ELR (cell line): ENCODE data around the gene SCLT1.

Source experiments
- DNase-seq: peaks from one replicate; pipeline ENCODE4 v3.0.0-alpha.2; 2015; ENCODE audit warnings: low read depth

The SCLT1 gene

DNA sequence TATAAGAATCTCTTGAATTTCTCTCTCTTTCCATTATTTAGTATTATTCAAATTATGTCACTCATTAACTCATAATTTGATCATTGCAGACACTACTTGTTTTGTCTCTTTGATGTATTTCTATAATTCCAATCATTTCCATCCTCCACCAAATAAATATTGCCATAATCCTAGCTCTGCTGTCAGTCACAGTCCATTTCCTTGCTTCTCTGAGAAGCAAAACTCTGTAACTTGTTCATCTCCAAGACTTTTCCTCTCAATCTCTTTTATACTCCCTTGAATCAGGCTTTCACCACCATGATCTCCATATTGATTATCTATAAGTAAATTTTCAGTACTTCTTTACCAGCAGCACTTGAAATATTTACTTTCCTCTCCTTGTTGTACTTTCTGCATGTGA, 135.9 kb downstream of the SCLT1 start:
- DNase-seq: no peak

DNA sequence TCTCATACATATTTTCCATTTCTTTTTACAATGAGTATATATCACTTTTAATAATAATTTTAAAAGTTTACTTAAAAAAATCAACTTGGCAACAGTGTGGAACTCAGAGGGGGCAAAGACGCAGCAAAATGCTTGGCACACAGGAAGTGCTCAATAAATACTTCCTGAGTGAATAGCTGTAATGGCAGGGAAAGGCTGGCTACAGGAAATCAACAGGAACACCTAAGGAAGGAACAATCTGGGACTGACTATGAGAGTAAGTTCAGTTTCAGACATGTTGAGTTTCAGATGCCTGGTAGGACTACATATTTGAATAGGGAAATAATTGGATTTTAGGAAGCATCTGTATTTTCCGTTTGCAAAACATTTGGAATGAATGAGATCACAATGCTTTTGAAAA, 137.6 kb downstream of the SCLT1 start:
- DNase-seq: no peak

DNA sequence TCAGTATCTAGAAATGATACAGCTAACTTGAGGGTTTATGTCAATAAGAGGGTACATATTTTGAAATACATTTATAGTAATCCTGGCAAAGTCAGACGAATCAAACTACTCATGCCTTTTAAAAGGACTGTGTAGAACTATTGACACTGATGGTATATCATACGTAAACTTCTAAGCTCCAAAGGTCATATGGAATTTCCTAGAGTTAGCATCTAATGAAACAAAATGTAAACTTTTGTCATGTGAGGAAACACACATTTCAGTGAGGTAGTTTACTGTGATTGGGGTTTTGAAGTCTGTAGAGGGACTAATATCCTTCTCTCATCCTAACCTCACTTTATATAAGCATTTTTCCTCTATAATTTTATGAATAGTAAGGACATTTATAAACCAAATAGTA, 138.4 kb downstream of the SCLT1 start:
- DNase-seq: no peak

DNA sequence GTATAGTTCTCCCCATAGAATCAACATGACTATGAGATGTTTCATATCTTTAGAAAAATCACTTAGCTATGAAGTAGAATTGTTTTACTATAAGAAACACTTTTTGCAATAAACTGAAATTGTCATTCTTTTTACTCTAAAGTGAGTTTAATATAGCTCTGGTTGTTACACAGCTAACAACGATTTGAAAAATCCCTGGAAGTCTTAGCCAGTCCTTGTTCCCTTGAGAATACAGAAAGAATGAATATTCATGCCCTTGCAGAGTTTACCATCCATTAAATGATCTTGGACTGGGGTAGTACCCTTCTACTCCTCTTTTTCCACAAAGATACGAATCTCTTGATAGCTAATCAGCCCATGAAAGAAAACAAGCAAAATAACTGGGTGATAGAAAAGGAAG, 142.0 kb downstream of the SCLT1 start:
- no peak for DNase-seq

DNA sequence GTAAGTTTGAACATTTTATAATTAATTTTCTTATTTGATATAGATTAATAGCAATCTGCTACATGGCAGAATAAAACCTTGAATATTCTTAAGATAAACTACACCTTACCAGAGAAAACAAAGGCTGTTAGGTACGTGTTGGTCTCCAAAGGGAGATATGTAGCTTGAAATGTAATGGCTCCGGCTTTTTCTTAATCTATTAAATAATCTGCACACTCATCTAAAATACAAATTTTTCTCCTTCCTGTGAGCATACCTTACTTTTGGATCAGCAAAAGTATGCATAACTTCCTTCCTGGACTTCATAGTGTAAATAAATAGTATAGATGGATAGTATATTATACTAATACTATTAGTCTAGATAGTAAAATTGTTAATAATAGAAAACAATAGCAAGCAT, 142.5 kb downstream of the SCLT1 start:
- DNase-seq: no peak

DNA sequence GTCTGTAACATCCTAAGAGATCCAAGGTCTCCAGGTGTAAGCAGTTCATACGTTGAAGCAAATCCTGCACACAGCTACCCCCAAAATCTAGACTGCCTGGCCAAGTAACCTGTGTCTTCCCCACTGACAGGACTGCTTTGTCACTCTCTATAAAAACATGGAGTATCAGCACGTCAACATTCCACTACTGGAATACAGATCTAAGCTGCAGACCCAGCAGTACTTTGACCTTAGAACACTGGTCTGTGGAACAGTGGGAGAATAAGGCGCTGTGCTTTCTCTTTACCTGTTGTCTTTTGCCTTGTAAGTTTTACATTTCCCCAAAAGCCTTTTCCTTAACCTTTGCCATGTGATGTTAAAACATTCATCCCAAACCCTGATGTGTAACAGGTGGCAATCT, 146.4 kb downstream of the SCLT1 start:
- no peak for DNase-seq

DNA sequence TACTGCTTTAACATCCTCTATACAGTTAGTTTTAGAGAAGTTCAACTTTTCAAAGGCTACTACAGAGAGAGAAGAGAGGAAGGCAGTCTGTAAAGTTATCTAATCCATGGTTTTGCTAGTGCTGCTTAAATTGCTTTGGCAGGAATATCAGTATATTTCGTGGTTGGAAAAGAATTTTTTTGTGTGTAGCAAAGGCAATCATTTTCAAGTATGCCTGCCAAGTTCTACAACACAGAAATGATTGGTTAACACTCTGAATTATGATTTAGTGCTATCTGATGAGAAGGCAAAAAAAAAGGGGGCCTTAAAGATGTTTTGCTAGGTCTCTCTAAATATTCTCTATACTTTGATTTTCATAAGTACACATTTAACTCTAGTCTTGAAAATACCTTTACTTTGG, 150.7 kb downstream of the SCLT1 start:
- DNase-seq: no peak

DNA sequence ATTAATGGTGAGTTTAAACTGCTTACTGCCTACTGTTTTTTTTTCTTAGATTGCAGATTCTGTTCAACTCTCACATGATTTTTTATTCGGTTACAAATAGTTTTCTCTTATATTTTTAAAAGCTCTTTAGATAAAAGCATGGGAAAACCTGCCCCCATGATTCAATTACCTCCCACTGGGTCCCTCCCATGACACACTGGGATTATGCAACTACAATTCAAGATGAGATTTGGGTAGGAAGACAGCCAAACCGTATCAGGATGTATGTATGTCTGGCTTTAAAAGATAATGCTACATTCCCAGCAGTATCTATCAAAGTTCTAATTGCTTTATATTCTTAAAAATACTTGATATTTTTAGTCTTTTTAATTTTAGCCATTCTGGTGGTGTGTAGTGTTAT, 152.4 kb downstream of the SCLT1 start:
- no peak for DNase-seq

DNA sequence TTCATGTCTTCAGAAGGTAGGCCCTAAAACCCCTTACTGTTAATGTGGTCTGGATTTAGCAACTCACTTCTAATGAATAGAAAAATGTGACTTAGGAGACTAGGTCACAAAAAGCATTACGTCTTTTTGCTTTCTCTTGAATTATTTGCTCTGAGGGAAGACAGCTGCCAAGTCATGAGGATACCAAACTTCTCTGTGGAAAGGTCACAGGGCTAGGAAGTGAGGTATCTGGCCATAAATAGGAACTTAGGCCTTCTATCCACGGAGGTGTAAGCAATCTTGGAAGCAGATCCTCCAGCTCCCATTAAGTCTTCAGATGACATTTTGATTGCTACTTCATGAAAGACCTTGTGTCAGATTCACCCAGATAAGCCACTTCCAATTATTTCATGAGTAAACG, 163.3 kb downstream of the SCLT1 start:
- DNase-seq: no peak

DNA sequence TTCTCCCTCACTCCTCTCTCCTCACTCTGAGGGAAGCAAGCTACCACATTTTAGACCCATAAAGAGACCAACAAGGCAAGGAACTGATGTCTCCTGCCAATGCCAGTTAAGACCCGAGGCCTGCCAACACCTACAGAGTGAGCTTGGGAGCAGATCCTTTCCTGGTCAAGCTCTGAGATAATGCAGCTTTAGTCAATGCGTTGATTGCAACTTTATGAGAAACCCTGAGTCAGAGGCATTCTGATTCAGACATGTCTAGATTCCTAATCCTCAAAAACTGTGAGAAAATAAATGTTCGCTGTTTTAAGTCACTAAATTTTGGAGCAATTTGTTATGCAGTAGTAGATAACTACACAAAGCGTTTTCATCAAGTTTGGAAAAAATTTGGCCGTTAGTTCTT, 168.4 kb downstream of the SCLT1 start:
- DNase-seq: peak; percentile 25

DNA sequence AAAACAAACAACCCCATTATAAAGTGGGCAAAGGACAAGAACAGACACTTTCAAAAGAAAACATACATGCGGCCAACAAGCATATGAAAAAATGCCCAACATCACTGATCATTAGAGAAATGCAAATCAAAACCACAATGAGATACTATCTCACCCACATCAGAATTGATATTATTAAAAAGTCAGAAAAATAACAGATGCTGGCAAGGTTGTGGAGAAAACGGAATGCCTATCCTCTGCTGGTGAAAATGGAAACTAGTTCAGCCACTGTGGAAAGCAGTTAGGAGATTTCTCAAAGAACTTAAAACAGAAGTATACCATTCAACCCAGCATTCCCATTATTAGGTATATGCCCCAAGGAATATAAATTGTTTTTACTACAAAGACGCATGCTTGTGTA, 171.4 kb downstream of the SCLT1 start:
- DNase-seq: no peak

DNA sequence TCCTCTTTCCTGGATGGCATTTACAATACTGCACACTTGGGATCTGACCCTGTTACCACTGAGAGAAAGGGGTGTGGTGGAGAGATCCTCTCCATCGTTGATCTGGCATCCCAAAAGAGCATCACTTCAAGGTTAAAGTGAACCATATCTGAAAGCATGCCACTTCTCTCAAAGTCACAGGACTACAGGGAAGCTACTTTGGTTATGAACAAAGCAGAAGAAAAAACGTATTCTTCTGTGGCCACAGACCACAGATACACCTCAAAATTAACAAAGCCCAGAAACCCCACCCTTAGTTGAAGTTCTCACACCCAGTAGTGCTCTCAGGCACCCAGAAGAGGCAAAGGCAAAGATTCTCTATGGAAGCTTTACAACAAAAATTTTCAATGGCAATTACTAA, 175.6 kb downstream of the SCLT1 start:
- no peak for DNase-seq

DNA sequence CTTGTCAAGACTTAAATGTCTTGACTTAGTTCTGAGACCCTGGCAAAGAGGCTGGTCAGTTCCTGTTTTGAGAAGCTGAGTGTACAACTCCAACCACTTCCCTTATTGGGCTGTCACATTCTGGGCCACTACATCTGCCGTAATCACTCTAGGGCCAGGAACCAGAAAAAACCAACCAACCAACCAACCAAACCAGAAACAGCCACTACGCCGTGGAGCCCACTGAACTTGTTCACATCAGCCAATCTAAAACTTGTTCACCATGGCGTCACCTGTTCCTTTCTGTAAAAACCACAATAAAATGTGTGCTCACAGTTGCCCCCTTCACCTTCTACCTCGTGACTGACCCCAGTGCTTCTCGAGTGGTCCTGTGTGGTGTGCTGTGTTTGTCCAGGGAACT, 176.5 kb downstream of the SCLT1 start:
- no peak for DNase-seq

DNA sequence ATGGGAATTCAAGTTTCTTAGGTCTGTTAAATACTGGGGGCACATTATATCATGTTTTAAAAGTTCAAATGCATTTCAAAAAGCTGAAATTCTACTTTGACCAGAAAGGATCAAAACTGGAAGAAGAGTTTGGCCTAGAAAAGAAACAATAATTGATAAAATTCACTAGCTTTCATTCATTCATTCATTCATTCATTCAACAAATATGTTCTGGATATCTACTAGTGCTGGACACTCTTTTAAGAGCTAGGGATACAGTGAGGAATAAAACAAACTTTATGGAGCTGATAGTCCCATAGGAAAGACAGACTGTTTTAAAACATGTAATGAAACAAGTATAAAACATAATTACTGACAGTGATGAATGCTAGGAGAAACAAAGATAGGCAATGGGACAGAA, 177.8 kb downstream of the SCLT1 start:
- DNase-seq: no peak

DNA sequence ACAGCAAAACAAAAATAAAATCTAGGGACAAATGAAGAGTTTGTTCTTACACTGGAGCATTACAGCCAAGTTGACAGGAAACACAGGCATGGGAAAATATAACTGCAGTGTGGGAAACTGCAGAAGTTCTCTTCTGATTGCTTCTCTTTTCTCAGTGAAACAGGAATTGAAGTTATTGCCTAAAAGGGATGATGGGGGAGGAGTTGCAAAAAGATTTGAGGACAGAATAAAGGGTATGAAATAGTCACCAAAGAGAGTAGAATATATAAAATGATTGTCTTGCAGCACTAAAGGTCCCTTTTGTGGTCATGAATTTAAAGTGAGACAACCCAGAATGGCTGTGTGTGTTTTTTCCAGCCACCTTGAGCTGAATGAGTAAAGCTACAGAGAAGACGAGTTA, 180.1 kb downstream of the SCLT1 start:
- no peak for DNase-seq

DNA sequence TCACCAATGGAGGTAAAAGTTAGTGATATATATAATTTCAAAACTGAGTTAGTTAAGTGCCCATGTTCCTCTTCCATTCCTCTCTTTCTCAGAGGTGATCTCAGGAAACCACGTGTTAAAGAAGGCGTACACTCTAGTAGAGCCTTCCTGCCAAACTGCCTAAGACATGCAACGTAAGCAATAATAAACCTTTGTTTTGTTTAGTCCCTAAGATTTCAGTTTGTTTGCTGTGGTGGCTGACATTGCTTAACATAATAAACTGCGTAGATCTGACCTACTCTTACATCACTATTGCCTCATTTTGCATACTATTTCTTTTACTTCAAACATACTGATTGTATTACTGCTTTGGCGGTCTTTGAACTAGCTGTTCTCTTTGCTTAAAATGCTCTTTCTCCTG, 184.6 kb downstream of the SCLT1 start:
- DNase-seq: no peak

DNA sequence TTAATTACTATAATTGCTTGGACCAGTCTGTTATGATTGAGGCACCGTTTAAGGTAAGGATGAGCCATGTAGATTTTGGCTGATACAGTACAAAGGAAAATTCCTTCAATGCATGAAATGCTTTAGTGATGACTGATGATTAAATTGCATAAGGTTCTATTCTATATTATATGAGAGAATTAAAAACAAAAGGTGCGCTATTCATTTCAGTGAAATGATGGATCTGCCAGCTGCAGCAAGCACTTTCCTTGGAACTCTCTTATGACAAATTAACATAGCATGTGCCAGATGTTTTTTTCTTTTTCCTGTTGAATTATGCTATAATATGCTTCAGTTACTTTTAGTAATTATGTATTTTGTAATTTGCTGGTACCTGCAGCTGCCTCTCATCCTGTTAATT, 185.4 kb downstream of the SCLT1 start:
- DNase-seq: no peak

DNA sequence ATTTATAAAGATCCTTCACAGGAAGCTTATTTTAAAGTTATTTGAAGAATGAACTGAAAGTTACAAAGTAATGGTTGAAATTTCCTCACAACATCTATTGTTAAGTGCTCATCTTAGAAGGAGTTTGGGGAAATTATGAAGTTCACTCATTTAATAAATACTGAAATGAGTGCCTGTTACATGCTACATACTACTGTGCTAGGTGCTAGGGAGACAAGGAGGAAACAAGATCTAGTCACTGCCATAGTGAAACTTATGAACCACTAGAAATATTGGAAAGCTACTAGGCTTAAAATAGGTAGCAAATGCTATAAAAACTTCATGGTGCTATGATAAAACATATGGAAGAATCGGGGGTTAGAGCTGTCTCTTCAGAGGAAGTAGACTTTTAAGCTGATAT, 186.8 kb downstream of the SCLT1 start:
- DNase-seq: no peak

DNA sequence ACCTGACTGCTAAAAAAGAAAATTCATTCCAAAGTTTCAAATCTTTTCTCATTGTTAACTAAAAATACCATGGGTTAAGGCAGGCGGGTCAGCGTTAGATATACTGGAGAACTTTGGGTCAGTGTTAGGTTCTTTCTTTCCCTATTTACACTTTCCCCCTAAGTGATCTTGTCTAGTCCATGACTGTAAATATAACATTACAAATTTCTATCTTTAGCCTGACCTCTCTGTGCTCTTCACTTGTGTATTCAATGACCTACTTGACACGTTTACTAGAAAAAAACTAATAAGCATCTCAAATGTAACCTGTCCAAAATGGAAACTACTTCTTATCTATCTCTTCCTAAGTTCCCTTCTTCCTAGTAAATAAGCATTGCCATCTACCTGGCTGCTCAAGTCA, 188.5 kb downstream of the SCLT1 start:
- no peak for DNase-seq

DNA sequence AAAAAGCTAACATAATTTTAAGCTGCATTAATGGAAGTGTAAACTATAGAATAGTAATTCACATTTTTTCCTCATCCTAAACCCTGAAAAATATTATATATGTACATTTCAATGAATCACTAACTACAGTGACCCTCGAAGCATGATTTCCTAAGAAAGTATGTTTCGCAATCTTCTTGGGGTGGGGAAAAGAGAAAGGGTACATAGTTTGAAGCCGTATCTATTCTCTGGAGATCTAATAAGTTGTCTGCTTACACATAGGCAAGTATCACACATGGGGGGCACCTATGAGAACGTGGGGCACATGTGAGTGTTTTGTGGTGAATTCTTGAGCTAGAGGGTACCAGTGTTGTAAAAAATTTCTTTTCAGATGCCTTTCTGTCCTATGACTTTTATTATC, 212.7 kb downstream of the SCLT1 start:
- DNase-seq: no peak

DNA sequence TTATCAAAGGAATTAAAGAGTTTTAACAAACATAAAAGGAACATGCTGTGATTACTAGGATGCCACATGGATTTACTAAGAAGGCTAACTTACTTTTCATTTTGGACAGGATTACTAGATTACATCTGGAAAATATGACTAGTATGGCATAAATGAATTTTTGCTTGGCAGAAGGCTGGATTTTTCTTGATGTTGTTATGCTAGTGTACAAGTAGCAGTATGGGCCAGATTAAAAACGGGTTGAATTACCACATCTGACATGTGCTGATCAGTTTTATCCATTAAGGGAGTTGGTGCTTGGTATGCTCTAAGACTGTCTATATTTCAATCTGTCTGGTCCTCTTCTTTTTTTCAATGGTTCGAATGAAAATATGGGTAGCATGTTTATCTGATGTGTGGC, 213.4 kb downstream of the SCLT1 start:
- no peak for DNase-seq

DNA sequence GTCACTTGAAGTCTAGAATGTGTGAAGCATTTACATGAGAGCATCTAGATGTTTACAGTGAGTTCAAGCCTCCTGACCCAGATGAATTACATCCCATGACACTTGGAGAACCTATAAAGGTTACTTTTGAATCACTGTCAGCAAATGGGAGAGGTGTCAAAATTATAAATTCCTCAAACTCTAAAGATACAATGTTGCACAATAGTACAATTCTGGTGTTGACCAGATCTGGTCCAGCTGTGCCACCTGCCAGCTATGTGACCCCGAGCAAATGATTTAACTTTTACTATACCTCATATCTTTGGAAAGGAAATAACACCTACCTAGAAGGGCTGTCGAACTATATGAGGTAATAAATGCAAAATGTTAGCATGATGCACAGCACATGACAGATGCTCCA, 214.1 kb downstream of the SCLT1 start:
- no peak for DNase-seq

DNA sequence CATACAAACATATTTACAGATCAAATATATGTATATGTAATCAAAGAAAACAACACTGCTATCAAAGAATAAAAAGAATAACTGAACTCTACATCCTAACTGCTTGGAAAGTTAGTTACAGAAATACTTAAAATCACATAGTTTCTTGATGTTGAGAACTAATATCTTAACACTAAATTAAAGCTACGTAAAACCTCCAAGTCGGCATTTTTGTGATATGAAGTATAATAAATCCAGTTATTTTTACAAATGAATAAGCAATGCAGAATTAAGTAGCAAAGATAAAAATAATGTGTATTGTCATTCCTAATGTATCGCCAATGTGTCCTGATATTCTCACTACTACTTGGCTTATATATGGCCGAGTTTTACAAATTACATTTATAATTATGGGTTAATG, 215.4 kb downstream of the SCLT1 start:
- DNase-seq: no peak

DNA sequence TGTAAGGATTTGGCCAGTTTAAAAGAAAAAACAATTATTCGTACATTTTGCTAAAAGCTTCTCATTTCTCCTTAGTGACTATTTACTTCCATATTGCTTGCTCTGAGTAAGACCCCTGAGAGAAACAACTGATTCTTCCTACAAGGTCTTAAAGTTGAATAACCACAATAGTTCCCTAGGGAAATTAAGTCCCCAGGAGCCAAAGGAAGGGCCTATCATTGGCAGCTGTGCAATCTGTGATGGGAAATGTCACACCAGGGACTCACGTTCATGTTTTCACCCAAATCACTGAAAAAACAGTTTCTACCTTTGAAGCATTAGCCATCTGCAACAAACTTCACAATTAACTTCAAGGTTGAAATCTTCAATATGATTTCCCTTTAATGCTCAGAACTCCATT, 217.1 kb downstream of the SCLT1 start:
- no peak for DNase-seq

DNA sequence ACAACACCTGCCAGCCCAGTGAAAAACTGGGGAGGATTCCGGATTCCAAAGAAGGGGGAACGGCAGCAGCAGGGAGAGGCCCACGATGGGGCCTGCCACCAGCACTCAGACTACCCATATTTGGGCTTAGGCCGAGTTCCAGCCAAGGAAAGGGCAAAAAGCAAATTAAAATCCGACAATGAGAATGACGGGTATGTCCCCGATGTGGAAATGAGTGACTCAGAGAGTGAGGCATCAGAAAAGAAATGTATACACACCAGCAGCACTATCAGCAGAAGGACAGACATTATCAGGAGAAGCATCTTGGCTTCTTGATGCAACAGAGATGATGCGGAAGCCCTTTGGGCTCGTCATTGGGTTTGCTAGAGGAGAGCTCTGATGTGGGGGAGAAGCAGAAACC, 221.4 kb downstream of the SCLT1 start:
- DNase-seq: peak; percentile 93
